ENCODE measurements around the gene SMG1. TPM values are rescaled to one million over a fixed set of nuclear protein-coding genes. Genes with fewer than 3 reads are reported as not detected.

SMG1 gene
- total and polyA plus RNA-seq, 2 of the 13 experiments (the other 11 are each of a cell fraction or from before 2014, with no cell fraction given): 48.7 to 53.7 TPM

- TF ChIP-seq RORA (CRISPR knock-in tag; IDR thresholded peaks at IDR 0.05) (no peak), RFXAP (CRISPR knock-in tag; IDR thresholded peaks at IDR 0.05; ENCODE audit: borderline replicate concordance) (no peak), E2F1 (CRISPR knock-in tag; IDR thresholded peaks at IDR 0.05) (0 out of 2 replicates have a peak, but pooled peaks have one; percentile 29), SMYD3 (CRISPR knock-in tag; IDR thresholded peaks at IDR 0.05) (0 out of 2 replicates have a peak, but pooled peaks have one; percentile 37), ZMAT3 (CRISPR knock-in tag; conservative IDR thresholded peaks at IDR 0.05) (no peak), ZNF672 (CRISPR knock-in tag; IDR thresholded peaks at IDR 0.05) (no peak), MXD4 (CRISPR knock-in tag; IDR thresholded peaks at IDR 0.05) (no peak), ZSCAN21 (CRISPR knock-in tag; IDR thresholded peaks at IDR 0.05; ENCODE audit: borderline replicate concordance) (no peak), NRL (CRISPR knock-in tag; IDR thresholded peaks at IDR 0.05; ENCODE audit: borderline replicate concordance) (no peak), HHEX (CRISPR knock-in tag; IDR thresholded peaks at IDR 0.05) (no peak), ZNF567 (CRISPR knock-in tag; IDR thresholded peaks at IDR 0.05; ENCODE audit: borderline replicate concordance) (no peak), ZNF768 (CRISPR knock-in tag; IDR thresholded peaks at IDR 0.05) (no peak), SNAPC4 (CRISPR knock-in tag; IDR thresholded peaks at IDR 0.05) (no peak), HNRNPK (IDR thresholded peaks at IDR 0.05; ENCODE audit: low read depth, low read length, poor library complexity, severe bottlenecking) (no peak), ATF5 (CRISPR knock-in tag; IDR thresholded peaks at IDR 0.05; ENCODE audit: low read depth) (no peak), ATF4 (CRISPR knock-in tag; IDR thresholded peaks at IDR 0.05) (no peak), NFE2 (CRISPR knock-in tag; IDR thresholded peaks at IDR 0.05) (no peak), ZNF678 (CRISPR knock-in tag; IDR thresholded peaks at IDR 0.05) (no peak), ZNF18 (CRISPR knock-in tag; IDR thresholded peaks at IDR 0.05; ENCODE audit: insufficient replicate concordance) (no peak)
Measured at GRCh38 chr16:18932243-18932987, 6.2 kb upstream of the SMG1 start (continued).
